LNCaP clone FGC (cell line): ENCODE data around the gene LRSAM1.
A peak's percentile ranks its signal among the peaks of the same experiment; 100 is the strongest.

ENCODE experiments used
- DNase-seq: peaks from one replicate; pipeline ENCODE4 v3.0.0-alpha.2; 2011; ENCODE audit warnings: low read depth
- H3K4me3 ChIP-seq: 2 replicates; pipeline ENCODE4 v1.5.1; 2011; ENCODE audit warnings: mild to moderate bottlenecking, low read depth, low read length, control low read depth
- CTCF ChIP-seq: IDR thresholded peaks from 2 replicates; pipeline ENCODE4 v1.5.1; 2012; ENCODE audit warnings: mild to moderate bottlenecking; ENCODE audit not compliant: control insufficient read depth, insufficient read depth; ENCODE audit errors: extremely low read depth

LRSAM1 gene

GRCh38 chr9:127407492-127407843 is 43.8 kb upstream of the LRSAM1 start:
- no peak for TF ChIP-seq CTCF
- H3K4me3 ChIP-seq = peak overlapping the region; percentile 30; the same call in 1 of the 2 replicates
- peak; percentile 86 for DNase-seq

DNA sequence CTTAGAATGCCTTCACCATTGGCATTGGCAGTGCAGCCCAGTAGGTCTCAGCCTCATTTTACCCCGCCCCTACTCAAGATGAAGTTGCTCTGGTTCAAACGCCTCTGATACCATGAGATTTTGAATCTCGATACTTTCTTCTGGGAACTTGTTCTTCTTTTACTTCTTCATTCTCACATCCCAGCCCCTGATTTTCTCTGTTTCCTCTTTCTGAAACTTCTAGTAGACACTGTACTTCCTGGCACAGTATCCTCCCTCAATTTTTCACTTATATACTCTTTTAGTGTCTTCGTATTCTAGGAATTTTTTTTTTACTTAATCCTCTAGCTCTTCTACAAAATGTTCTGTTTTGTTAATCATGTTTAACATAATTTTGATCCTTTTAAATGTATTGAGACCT is 40.2 kb upstream of the LRSAM1 start:
- TF ChIP-seq CTCF = no peak
- H3K4me3 ChIP-seq = no peak overlapping the region
- DNase-seq = no peak

GRCh38 chr9:127415141-127415540 is 36.2 kb upstream of the LRSAM1 start:
- TF ChIP-seq CTCF = no peak
- no peak overlapping the region for H3K4me3 ChIP-seq
- DNase-seq = no peak

- no peak overlapping the region for H3K4me3 ChIP-seq
- DNase-seq = no peak
- TF ChIP-seq CTCF = no peak
Measured at GRCh38 chr9:127415657-127416056, 35.7 kb upstream of the LRSAM1 start.

DNA sequence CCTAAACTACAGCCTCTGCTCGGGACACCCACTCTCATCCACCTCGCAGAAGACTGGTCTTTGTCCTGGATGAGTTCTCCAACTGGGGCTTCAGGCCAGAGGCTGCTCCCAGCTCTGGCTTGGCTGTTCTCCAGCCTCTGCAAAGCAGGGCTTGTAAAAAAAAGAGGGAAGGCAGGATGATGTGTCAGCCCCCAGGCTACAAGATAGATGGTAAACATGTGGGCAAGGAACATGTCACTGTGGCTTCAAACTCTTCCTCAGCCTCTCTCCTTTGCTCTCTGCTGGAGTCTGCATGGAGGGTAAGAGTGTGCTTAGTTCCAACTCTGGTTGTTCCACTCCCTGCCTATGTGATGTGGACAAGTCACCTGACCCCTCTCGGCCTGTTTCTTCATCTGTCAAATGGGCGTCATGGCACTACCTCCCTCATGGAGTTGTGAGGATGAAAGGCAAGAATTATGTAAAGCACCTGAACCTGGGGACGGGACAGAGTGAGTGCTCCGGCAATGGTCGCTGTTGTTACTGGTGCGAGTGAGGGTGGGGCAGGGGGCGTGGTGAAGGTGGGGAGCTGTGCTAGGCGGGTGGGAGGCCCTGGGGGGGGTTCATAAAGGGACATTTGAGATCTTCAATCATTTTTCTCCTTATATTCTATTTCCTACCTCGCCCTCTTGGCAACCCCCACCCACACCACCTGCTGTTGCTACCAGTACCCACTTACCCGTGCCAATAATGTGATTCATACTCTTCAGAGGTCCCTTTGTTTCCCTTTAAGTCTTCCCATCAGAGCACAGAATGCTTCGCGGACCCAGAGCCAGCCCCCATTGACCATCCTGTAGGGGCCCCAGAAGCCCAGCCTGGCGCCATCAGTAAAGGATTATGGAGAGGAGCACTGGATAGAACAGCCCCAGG is 33.9 kb upstream of the LRSAM1 start:
- DNase-seq = no peak
- TF ChIP-seq CTCF = no peak
- H3K4me3 ChIP-seq = no peak overlapping the region

GRCh38 chr9:127418037-127418471 is 33.3 kb upstream of the LRSAM1 start:
- no peak for TF ChIP-seq CTCF
- H3K4me3 ChIP-seq = no peak overlapping the region
- DNase-seq = no peak

GRCh38 chr9:127419348-127419747 is 32.0 kb upstream of the LRSAM1 start:
- DNase-seq = no peak
- TF ChIP-seq CTCF = no peak
- H3K4me3 ChIP-seq = peak overlapping the region; percentile 51
